ENCODE results near the gene CDKL4.

The CDKL4 gene

DNA sequence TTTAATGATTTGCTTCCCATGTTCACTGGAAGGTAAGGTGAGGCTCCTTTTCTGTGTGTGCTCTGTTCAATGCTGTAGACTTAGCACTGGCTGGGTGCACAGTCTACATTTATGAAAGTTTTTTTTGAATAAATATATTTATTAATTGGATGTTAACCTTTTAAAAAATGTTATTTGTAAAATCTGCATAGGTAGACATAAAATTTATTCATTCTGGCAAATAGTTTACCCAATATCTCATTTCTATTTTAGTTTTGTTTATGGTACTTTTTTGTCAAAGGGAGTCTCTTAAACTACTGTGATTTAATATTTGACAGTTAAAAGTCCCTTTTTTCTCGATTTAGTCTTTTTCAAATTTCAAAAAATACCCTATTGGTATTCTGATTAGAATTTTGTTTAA, 19.9 kb downstream of the CDKL4 start:
- POLR2A ChIA-PET = no interaction called here
- Histone ChIP-seq H3K4me1 (ENCODE audit: control insufficient read depth, insufficient read depth, low read length) (no peaks in the 10 kb centered on the region), H3K27ac (ENCODE audit: extremely low read depth, low read depth, low read length) (no peak overlapping the region), H3K4me3 (ENCODE audit: low read depth, low read length) (no peak overlapping the region), H3K36me3 (ENCODE audit: control insufficient read depth in 2 of 2, insufficient read depth in 1 of 2, low read length in 2 of 2) (no peaks in the 10 kb centered on the region), H3K9me3 (ENCODE audit: control insufficient read depth, insufficient read depth, low read depth, low read length) (no peaks in the 10 kb centered on the region)
- CTCF ChIA-PET = interaction anchor here (1.6 kb wide), 1 partner anchor 277 kb away, joined by 4 read pairs; no protein-coding TSS in a partner anchor
- TF ChIP-seq ZNF155 (tag by site-specific recombination; IDR thresholded peaks at IDR 0.05) (no peak), ZNF658 (tag by site-specific recombination; IDR thresholded peaks at IDR 0.05) (no peak), MZF1 (tag by site-specific recombination; IDR thresholded peaks at IDR 0.05; ENCODE audit: borderline replicate concordance) (no peak), ZNF544 (tag by site-specific recombination; IDR thresholded peaks at IDR 0.05) (no peak), ZNF514 (tag by site-specific recombination; IDR thresholded peaks at IDR 0.05) (no peak), ZNF670 (tag by site-specific recombination; IDR thresholded peaks at IDR 0.05; ENCODE audit: low read depth) (no peak), TRIM28 (IDR thresholded peaks at IDR 0.05; ENCODE audit: borderline replicate concordance, low read length) (no peak), ZNF664 (tag by site-specific recombination; IDR thresholded peaks at IDR 0.05) (no peak), ZNF350 (tag by site-specific recombination; IDR thresholded peaks at IDR 0.05) (no peak), ZNF24 (tag by site-specific recombination; IDR thresholded peaks at IDR 0.05) (no peak), REPIN1 (tag by site-specific recombination; IDR thresholded peaks at IDR 0.05; ENCODE audit: low read depth) (no peak), ZNF621 (tag by site-specific recombination; IDR thresholded peaks at IDR 0.05) (no peak)

DNA sequence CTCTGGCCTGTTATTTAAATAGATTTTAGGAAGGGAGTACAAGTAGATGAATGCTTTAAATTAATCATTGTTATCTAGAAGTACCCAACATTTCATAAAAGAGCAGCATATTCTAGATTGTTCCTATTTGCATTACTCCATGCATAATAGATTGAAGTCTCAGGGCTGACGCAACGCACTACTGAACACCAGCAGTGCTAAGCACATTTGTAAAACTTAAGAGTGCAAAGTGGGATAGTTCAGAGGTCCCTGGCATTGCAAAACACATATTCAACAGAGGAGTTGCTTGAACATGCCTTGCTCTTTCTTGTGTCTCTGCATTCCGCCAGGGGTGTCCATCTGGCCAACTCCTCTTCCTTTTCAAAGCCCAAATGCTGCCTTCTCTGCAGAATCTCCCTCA, 22.3 kb downstream of the CDKL4 start:
- Histone ChIP-seq H3K9me3 (ENCODE audit: control insufficient read depth, insufficient read depth, low read depth, low read length) (no peaks in the 10 kb centered on the region), H3K36me3 (ENCODE audit: control insufficient read depth in 2 of 2, insufficient read depth in 1 of 2, low read length in 2 of 2) (no peaks in the 10 kb centered on the region), H3K27ac (ENCODE audit: extremely low read depth, low read depth, low read length) (no peak overlapping the region), H3K4me1 (ENCODE audit: control insufficient read depth, insufficient read depth, low read length) (no peaks in the 10 kb centered on the region), H3K4me3 (ENCODE audit: low read depth, low read length) (no peak overlapping the region)
- POLR2A ChIA-PET = no interaction called here
- TF ChIP-seq ZFP3 (tag by site-specific recombination; IDR thresholded peaks at IDR 0.05; ENCODE audit: low read depth) (no peak), ZNF670 (tag by site-specific recombination; IDR thresholded peaks at IDR 0.05; ENCODE audit: low read depth) (no peak), ZEB2 (tag by site-specific recombination; IDR thresholded peaks at IDR 0.05) (no peak), ZNF2 (tag by site-specific recombination; IDR thresholded peaks at IDR 0.05) (no peak), YY2 (tag by site-specific recombination; IDR thresholded peaks at IDR 0.05) (no peak)
- TF ChIP-seq, protein P1, sequence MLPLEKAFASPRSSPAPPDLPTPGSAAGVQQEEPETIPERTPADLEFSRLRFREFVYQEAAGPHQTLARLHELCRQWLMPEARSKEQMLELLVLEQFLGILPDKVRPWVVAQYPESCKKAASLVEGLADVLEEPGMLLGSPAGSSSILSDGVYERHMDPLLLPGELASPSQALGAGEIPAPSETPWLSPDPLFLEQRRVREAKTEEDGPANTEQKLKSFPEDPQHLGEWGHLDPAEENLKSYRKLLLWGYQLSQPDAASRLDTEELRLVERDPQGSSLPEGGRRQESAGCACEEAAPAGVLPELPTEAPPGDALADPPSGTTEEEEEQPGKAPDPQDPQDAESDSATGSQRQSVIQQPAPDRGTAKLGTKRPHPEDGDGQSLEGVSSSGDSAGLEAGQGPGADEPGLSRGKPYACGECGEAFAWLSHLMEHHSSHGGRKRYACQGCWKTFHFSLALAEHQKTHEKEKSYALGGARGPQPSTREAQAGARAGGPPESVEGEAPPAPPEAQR (tag by site-specific recombination; IDR thresholded peaks at IDR 0.05) = no peak
- CTCF ChIA-PET = no interaction called here

DNA sequence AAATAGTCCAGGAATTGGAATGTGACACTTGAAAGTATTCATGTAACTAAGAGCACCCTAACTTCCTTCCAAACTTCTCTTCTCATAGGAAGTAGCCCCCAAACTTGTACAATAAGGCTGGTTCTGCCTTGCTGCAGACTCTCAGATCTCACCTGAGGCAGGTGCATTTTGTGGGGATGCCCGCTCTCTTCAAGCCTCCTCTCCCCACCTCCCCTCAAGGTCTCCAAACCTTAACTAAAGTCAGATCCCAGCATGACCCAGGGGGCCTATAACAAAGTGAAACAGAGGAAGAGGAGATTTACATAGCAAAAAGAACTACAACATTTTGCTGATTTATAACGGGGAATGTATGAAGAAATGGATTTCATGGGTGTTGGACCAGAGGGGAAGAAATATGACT, 23.6 kb downstream of the CDKL4 start:
- no peaks in the 10 kb centered on the region for H3K36me3 ChIP-seq (ENCODE audit: control insufficient read depth in 2 of 2, insufficient read depth in 1 of 2, low read length in 2 of 2)
- CTCF ChIA-PET = no interaction called here
- H3K4me1 ChIP-seq (ENCODE audit: control insufficient read depth, insufficient read depth, low read length) = no peaks in the 10 kb centered on the region
- no peak overlapping the region for H3K27ac ChIP-seq (ENCODE audit: extremely low read depth, low read depth, low read length)
- POLR2A ChIA-PET = no interaction called here
- H3K4me3 ChIP-seq (ENCODE audit: low read depth, low read length) = no peak overlapping the region
- no peaks in the 10 kb centered on the region for H3K9me3 ChIP-seq (ENCODE audit: control insufficient read depth, insufficient read depth, low read depth, low read length)
- TF ChIP-seq ZNF335 (tag by site-specific recombination; conservative IDR thresholded peaks at IDR 0.05) (no peak), ZNF140 (tag by site-specific recombination; IDR thresholded peaks at IDR 0.05) (no peak), ZNF626 (tag by site-specific recombination; IDR thresholded peaks at IDR 0.05) (no peak), ZNF791 (tag by site-specific recombination; IDR thresholded peaks at IDR 0.05) (no peak), YY2 (tag by site-specific recombination; IDR thresholded peaks at IDR 0.05) (no peak), ZNF701 (tag by site-specific recombination; IDR thresholded peaks at IDR 0.05) (no peak), ZNF664 (tag by site-specific recombination; IDR thresholded peaks at IDR 0.05) (no peak)
- TF ChIP-seq, protein P2, sequence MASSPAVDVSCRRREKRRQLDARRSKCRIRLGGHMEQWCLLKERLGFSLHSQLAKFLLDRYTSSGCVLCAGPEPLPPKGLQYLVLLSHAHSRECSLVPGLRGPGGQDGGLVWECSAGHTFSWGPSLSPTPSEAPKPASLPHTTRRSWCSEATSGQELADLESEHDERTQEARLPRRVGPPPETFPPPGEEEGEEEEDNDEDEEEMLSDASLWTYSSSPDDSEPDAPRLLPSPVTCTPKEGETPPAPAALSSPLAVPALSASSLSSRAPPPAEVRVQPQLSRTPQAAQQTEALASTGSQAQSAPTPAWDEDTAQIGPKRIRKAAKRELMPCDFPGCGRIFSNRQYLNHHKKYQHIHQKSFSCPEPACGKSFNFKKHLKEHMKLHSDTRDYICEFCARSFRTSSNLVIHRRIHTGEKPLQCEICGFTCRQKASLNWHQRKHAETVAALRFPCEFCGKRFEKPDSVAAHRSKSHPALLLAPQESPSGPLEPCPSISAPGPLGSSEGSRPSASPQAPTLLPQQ (tag by site-specific recombination; IDR thresholded peaks at IDR 0.05) = no peak
- TF ChIP-seq, protein P3, sequence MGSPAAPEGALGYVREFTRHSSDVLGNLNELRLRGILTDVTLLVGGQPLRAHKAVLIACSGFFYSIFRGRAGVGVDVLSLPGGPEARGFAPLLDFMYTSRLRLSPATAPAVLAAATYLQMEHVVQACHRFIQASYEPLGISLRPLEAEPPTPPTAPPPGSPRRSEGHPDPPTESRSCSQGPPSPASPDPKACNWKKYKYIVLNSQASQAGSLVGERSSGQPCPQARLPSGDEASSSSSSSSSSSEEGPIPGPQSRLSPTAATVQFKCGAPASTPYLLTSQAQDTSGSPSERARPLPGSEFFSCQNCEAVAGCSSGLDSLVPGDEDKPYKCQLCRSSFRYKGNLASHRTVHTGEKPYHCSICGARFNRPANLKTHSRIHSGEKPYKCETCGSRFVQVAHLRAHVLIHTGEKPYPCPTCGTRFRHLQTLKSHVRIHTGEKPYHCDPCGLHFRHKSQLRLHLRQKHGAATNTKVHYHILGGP (tag by site-specific recombination; IDR thresholded peaks at IDR 0.05) = no peak
- TF ChIP-seq, protein P4, sequence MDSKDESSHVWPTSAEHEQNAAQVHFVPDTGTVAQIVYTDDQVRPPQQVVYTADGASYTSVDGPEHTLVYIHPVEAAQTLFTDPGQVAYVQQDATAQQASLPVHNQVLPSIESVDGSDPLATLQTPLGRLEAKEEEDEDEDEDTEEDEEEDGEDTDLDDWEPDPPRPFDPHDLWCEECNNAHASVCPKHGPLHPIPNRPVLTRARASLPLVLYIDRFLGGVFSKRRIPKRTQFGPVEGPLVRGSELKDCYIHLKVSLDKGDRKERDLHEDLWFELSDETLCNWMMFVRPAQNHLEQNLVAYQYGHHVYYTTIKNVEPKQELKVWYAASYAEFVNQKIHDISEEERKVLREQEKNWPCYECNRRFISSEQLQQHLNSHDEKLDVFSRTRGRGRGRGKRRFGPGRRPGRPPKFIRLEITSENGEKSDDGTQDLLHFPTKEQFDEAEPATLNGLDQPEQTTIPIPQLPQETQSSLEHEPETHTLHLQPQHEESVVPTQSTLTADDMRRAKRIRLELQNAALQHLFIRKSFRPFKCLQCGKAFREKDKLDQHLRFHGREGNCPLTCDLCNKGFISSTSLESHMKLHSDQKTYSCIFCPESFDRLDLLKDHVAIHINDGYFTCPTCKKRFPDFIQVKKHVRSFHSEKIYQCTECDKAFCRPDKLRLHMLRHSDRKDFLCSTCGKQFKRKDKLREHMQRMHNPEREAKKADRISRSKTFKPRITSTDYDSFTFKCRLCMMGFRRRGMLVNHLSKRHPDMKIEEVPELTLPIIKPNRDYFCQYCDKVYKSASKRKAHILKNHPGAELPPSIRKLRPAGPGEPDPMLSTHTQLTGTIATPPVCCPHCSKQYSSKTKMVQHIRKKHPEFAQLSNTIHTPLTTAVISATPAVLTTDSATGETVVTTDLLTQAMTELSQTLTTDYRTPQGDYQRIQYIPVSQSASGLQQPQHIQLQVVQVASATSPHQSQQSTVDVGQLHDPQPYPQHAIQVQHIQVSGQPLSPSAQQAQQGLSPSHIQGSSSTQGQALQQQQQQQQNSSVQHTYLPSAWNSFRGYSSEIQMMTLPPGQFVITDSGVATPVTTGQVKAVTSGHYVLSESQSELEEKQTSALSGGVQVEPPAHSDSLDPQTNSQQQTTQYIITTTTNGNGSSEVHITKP (tag by site-specific recombination; IDR thresholded peaks at IDR 0.05) = no peak
